ENCODE measurements around the gene TTLL3.
"Not testable (repeated sequence)": the region's sequence is repeated elsewhere in the genome, so short reads cannot be mapped to it uniquely, and the experiment has no call there.

Gene TTLL3

DNA sequence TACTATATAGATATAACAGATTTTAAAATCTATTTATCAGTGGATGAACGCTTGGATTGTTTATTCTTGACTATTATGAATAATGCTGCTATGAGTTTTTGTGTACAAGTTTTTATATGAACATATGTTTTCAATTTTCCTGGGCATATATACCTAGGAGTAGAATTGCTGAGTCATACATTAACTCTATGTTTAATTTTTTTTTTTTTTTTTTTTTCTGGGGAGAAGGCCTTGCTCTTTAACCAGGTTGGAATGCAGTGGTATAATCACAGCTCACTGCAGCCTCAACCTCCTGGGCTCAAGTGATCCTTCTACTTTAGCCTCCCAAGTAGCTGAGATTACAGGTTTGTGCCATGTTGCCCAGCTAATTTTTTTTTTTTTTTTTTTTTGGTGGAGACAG is 60.9 kb downstream of the TTLL3 start:
- no peak for DNase-seq

DNA sequence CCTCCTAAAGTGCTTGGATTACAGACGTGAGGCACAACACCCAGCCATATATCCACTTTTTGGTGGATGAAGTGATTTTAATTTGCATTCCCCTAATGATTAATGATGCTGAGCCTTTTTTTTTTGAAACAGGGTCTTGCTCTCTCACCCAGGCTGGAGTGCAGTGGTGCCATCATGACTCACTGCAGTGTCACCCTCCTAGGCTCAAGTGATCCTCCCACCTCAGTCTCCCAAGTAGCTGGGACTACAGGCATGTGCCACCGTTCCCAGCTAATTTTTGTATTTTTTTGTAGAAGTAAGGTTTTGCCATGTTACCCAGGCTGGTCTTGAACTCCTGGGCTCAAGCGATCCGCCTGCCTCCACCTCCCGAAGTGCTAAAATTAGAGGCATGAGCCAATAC is 62.0 kb downstream of the TTLL3 start:
- DNase-seq, result not testable (repeated sequence)

DNA sequence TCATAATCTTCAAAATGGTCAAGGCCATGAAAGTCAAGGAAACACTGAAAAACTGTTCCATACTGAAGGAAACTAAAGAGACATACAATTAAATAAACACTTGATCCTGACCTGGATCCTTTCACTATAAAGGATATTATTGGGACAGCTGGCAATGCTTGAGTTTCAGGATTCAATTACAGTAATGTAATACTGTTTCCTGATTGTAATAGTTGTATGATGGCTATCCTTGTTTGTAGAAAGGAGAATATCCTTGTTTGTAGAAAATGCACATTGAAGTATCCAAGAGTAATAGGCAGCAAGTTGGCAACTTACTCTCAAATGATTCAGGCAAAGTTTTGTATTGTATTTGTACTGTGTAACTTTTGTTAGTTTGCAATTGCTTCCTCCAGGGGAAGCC is 65.4 kb downstream of the TTLL3 start:
- peak; percentile 44 for DNase-seq

DNA sequence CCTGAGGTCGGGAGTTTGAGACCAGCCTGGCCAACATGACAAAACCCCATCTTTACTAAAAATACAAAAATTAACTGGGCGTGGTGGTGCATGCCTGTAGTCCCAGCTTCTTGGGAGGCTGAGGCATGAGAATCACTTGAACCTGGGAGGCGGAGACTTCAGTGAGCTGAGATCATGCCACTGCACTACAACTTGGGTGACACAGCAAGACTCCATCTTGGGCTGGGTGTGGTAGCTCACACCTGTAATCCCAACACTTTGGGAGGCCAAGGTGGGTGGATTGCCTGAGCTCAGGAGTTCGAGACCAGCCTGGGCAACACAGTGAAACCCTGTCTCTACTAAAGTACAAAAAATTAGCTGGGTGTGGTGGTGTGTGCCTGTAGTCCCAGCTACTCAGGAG is 66.2 kb downstream of the TTLL3 start:
- not testable (repeated sequence) for DNase-seq

DNA sequence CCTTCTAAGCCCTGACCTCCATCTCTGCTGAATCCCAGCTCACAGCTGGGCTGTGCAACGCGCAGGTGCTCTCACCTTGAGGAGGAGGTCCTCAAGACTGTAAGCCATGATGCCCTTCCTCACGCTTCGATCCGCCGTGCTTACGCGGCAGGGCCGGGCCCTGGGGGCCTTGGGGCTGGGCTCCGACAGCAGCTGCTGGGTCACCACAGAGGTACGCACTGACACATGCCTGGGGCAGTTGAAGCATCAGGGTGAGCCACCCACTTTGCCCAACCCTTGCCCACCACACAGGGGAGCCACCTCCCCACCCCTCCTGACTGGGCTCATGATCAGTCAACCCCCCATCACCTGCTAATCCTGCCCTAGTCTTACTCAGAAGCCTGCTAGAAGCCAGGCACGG is 66.9 kb downstream of the TTLL3 start:
- DNase-seq, result no peak

DNA sequence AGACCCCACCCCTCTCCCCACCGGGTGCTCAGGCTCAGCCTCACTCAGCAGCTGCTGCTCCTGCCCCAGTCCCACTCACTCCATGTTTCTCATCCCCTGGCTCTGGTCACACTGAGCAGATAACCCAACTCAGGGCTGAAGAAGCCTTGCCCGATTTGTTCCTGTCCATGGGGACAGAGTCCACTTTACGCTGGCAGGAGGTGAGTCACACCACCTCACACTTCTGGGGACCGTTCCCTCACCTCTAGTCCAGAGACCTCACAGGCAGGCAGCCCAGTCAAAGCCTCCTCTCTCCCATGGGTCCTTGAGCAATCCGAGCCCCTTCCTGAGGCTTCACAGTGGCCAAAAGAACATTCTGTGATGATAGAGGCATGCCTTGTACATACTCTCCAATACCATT is 68.6 kb downstream of the TTLL3 start:
- DNase-seq, result no peak

DNA sequence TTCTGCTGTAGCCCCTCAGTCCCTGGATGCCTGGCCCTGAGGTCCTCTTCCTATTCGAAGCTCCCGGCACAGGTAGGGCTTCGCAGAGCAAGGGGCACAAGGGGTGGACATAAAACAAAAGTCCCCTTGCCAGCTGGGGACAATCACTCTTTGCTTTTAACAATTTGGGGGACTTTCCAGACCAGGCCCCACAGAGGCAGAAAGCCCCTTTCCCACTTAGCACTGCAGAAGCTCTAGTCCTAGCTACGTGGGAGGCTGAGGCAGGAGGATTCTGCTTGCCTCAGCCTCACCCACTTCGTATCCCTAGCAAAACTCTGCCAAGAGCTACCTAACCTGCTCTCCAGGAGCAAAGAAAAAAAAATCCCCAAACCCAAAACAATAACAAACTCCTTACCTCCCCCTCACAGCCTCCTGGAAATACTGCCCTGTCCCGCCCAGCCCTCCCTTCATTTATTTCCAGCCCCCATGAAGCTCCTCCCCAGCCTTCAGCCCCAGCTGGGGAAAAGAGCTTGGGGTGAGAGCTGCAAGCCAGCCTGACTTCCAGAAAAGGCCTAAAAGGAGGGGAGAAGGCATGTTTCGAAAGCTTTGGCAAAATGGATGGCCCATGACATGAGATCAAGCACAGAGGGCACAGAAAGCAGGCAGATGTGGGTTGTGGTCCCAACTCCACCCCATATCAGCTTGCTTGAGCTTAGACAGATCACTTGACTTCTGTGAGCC is 69.9 kb downstream of the TTLL3 start, which contains the start of gene CIDEC:
TSS of gene CIDEC (minus strand) at position 424 of the 720 bp plus-strand sequence. CDS start 1,767 bp downstream, outside the sequence.
- DNase-seq, result no peak

DNA sequence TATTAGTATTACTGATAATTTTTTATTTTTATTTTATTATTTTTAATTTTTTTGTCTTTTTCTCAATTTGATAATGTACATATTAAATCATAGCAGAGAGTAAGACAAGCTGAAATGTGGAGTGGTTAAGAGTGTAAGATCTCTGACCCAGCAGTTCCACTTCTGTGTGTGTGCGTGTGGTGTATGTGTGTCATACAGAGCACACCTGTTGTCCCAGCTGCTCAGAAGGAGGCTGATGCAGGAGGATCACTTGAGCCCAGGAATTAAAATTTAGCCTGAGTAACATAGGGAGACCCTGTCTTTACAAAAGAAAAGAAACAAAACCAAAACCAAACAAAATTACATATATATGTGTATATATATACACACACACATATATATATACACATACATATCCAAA is 71.4 kb downstream of the TTLL3 start:
- DNase-seq, result peak; percentile 18

DNA sequence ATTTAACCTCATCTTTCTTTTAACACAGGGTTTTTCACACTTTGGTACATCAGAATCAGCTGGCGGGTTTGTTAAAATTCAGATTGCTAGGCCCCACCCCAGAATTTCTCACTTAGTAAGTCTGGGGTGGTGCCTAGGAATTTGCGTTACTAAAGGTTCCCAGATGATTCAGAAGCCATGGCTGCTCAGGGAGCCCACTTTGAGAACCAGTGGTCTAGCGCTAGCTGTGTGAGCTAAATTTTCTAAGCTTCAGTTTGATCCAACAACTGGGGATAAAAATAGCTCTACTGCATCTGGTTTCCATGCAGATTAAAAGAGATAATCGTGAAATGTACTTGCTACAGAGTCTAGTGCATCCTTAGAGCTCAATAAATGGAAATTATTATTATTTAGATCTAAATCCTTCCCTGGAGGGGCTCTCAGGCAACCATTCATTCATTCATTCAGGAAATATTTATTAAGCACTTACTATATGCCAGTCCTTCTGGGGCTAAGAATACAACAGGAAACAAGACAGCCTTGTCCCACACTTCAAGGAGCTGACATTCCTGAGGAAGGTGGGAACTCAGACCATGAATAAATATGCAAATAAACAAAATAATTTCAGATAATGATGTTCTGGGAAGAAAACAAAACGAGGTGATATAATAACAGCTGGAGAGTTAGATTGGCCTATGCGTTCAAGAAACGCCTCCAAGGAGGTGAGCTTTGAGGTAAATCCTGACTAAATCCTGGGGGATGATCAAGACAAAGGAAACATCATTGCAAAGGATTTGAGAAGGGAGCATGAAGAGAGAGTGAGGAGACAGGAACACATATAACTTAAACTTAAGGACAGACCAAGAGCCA is 73.9 kb downstream of the TTLL3 start:
- no peak for DNase-seq

DNA sequence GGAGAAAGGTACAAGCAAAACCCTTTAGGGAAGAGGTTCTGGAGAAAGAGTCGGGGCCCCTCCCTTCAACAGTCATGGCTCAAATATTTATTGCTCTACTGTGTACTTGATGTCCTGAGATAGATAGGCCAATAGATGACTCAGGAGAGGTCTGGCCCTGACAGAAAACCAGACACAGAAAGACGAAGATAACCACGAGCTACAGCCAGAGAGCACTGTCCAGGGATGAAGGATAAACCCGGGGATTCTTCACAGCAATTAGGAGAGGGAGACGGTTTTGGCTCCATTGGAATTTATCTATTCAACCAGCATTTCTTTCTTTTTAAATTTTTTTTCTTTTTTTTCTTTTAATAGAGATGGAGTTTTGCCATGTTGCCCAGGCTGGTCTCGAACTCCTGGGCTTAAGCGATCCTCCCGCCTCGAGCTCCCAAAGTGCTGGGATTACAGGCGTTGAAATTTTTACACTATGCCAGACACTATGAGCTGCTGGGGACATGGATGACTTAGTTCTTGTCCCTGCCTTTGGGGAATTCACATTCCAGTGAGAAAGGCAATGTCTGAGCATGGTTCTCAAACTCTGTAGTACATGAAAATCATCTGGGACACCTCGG is 74.6 kb downstream of the TTLL3 start:
- DNase-seq, result no peak
